Keratinocyte (primary cell): ENCODE measurements around the gene MRPS23. TPM values are rescaled to one million over a fixed set of nuclear protein-coding genes. Genes with fewer than 3 reads are reported as not detected.
A peak's percentile ranks its signal among the peaks of the same experiment; 100 is the strongest.

ENCODE experiments used
- DNase-seq: peaks from one replicate; pipeline ENCODE4 v3.0.0-alpha.2; 2011; ENCODE audit warnings: low read depth, missing footprints, low spot score
- FAIRE-seq: peaks from 2 replicates; lab custom pipeline; 2011; peaks lifted over from hg19 to GRCh38; lab: Jason Lieb, UNC
- H2AFZ ChIP-seq: 2 replicates; pipeline ENCODE4 v1.6.0; 2012; ENCODE audit warnings: low read length, control low read depth, inconsistent platforms; ENCODE audit not compliant: control insufficient read depth
- H3K27ac ChIP-seq: 2 replicates; pipeline ENCODE4 v1.5.1; 2011; ENCODE audit warnings: low read length; ENCODE audit not compliant: control insufficient read depth, insufficient read depth
- H3K27me3 ChIP-seq: 3 replicates; pipeline ENCODE4 v1.6.0; 2011; ENCODE audit warnings: low read length; ENCODE audit not compliant: control insufficient read depth, insufficient read depth; ENCODE audit errors: extremely low read depth
- H3K36me3 ChIP-seq, 2 experiments: 2 replicates in 1 of 2; 3 replicates in 1 of 2; pipeline ENCODE4 v1.5.1; 2011; ENCODE audit warnings: low read length in 2 of 2, mild to moderate bottlenecking in 1 of 2; ENCODE audit not compliant: control insufficient read depth in 2 of 2, insufficient read depth in 2 of 2; ENCODE audit errors: extremely low read depth in 1 of 2
- H3K4me1 ChIP-seq: 3 replicates; pipeline ENCODE4 v1.5.1; 2011; ENCODE audit warnings: low read length; ENCODE audit not compliant: control insufficient read depth, insufficient read depth; ENCODE audit errors: extremely low read depth
- H3K4me2 ChIP-seq: 3 replicates; pipeline ENCODE4 v1.6.0; 2011; ENCODE audit warnings: low read depth, low read length; ENCODE audit not compliant: control insufficient read depth, insufficient read depth; ENCODE audit errors: extremely low read depth
- H3K4me3 ChIP-seq, 3 experiments: fragments of 200-600 bp in 1 of 3; sonication (generic) in 1 of 3; 2 replicates in 2 of 3; 3 replicates in 1 of 3; pipeline ENCODE4 v1.5.1; 2011 to 2016; ENCODE audit warnings: low read length in 3 of 3, mild to moderate bottlenecking in 3 of 3, control low read depth in 2 of 3, inconsistent platforms in 1 of 3, low read depth in 1 of 3, mixed read lengths in 1 of 3, mixed run types in 1 of 3, moderate library complexity in 1 of 3; ENCODE audit not compliant: control insufficient read depth in 2 of 3, insufficient read depth in 2 of 3; ENCODE audit errors: extremely low read depth in 1 of 3
- H3K79me2 ChIP-seq: 2 replicates; pipeline ENCODE4 v1.6.0; 2012; ENCODE audit warnings: low read length; ENCODE audit not compliant: control insufficient read depth, insufficient read depth
- H3K9ac ChIP-seq: 3 replicates; pipeline ENCODE4 v1.6.0; 2011; ENCODE audit warnings: low read length; ENCODE audit not compliant: control insufficient read depth, insufficient read depth; ENCODE audit errors: extremely low read depth
- H3K9me1 ChIP-seq: 3 replicates; pipeline ENCODE4 v1.6.0; 2011; ENCODE audit warnings: low read length; ENCODE audit not compliant: control insufficient read depth, insufficient read depth; ENCODE audit errors: extremely low read depth
- H3K9me3 ChIP-seq: 2 replicates; pipeline ENCODE4 v1.5.1; 2012; ENCODE audit warnings: low read depth, low read length; ENCODE audit not compliant: control insufficient read depth
- H4K20me1 ChIP-seq: 3 replicates; pipeline ENCODE4 v1.6.0; 2011; ENCODE audit warnings: low read length; ENCODE audit not compliant: control insufficient read depth, insufficient read depth; ENCODE audit errors: extremely low read depth
- EZH2 ChIP-seq: IDR thresholded peaks from one replicate; pipeline ENCODE4 v1.6.1; 2012; ENCODE audit warnings: inconsistent platforms, mild to moderate bottlenecking, low read length, moderate library complexity
- dilution Hi-C: fragments of 300-500 bp; cut with MboI; formaldehyde crosslinking; loops from one replicate; pipeline ENCODE4 v1.7.0; 2020; ENCODE audit warnings: low sequenced_read_pairs; ENCODE audit not compliant: extremely low pct_ligation_motif_present
- polyA plus RNA-seq, 5 experiments: library from polyadenylated mRNA; depleted of rRNA in 3 of 5; stranded (reverse) in 3 of 5; stranded (forward) in 1 of 5; unstranded in 1 of 5; fragments of >200 nt; gene quantifications; 1 replicate in 1 of 5; 2 replicates in 3 of 5; 3 replicates in 1 of 5; pipeline versions ENCODE4 v1.2.1 to v1.2.3, GENCODE V29; 2011 to 2012; ENCODE audit warnings: missing spikeins in 2 of 5, low read depth in 1 of 5, low replicate concordance in 1 of 5
- TF ChIP-seq, protein P1 (sequence below), 3 experiments: IDR thresholded peaks in 1 of 3; conservative IDR thresholded peaks in 1 of 3; optimal IDR thresholded peaks in 1 of 3; 2 replicates in 2 of 3; 3 replicates in 1 of 3; pipeline versions ENCODE3 to v1.5.1; 2011; ENCODE audit warnings: low read length in 3 of 3, mild to moderate bottlenecking in 3 of 3, moderate library complexity in 2 of 3, control low read depth in 1 of 3, inconsistent platforms in 1 of 3; ENCODE audit not compliant: insufficient read depth in 2 of 3; ENCODE audit errors: extremely low read depth in 1 of 3

MRPS23 gene
- polyA plus RNA-seq, 1 donor (not counting 4 experiments of a cell fraction or from before 2014, with no cell fraction given) = 57.3 TPM

DNA sequence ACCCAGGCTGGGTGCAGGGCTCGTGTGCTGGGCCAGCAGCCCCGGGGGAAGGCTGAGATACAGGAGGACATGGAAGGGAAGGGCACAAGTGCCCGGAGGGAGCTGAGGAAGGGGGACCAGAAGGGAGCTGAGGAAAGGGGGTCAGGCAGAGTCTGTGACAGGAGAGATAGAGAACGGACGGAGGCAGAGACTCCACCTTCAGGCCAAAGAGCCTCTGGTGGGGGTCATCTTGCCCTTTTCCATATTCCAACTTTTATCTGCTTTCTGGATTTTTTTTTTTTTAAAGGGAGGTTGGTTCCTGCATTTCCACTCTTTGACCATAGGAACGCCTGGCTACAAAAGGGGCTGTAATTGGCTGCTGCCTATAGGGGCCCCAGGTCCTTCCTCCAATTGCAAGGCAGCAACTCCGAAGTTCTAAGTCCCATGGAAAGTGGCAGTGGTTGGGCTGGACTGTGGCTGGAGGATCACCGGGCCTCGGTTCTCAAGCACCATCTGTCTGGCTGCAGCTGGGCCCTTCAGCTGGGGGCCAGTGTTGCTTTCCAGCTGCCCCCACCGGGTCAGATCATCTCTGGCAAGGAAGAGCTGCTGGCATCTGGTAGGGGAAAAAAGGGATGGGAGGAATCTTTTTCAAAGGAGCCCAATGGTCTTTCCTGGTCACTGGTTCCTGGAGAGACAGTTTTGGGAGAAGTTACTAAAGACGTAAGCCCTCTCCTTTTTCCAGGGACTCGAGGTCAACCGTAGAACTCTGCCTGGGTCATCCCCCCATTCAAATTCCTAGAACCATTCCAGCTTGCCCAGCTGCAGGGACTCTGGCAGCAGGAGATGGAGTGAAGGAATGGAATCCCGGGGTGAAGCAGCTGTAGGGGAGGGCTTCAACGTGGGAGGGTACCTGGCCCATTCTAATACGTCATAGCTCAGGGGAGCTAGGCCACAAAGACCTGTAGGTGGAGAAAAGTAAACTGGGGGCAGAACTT lies 13.1 kb upstream of the MRPS23 start:
- no peak overlapping the region for H3K4me3 ChIP-seq
- no peaks in the 10 kb centered on the region for H3K27me3 ChIP-seq
- no peaks in the 10 kb centered on the region for H4K20me1 ChIP-seq
- H3K4me1 ChIP-seq = peaks cover 28% of the 10 kb centered on the region
- H3K27ac ChIP-seq = no peak overlapping the region
- DNase-seq = no peak
- H3K9me3 ChIP-seq = no peaks in the 10 kb centered on the region
- H3K9me1 ChIP-seq = peaks cover 2% of the 10 kb centered on the region
- H3K4me2 ChIP-seq = no peak overlapping the region
- H3K9ac ChIP-seq = no peak overlapping the region
- H3K36me3 ChIP-seq = peaks cover 3 to 7% of the 10 kb centered on the region in 2 experiments
- TF ChIP-seq EZH2 = no peak
- TF ChIP-seq, protein P1, sequence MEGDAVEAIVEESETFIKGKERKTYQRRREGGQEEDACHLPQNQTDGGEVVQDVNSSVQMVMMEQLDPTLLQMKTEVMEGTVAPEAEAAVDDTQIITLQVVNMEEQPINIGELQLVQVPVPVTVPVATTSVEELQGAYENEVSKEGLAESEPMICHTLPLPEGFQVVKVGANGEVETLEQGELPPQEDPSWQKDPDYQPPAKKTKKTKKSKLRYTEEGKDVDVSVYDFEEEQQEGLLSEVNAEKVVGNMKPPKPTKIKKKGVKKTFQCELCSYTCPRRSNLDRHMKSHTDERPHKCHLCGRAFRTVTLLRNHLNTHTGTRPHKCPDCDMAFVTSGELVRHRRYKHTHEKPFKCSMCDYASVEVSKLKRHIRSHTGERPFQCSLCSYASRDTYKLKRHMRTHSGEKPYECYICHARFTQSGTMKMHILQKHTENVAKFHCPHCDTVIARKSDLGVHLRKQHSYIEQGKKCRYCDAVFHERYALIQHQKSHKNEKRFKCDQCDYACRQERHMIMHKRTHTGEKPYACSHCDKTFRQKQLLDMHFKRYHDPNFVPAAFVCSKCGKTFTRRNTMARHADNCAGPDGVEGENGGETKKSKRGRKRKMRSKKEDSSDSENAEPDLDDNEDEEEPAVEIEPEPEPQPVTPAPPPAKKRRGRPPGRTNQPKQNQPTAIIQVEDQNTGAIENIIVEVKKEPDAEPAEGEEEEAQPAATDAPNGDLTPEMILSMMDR (optimal IDR thresholded peaks at IDR 0.05 in 1 of 3, IDR thresholded peaks at IDR 0.05 in 1 of 3, conservative IDR thresholded peaks at IDR 0.05 in 1 of 3; ENCODE audit: extremely low read depth in 1 of 3, insufficient read depth in 2 of 3, low read length in 3 of 3) = no peak
- no peak for FAIRE-seq
- H2AFZ ChIP-seq = no peak overlapping the region
- H3K79me2 ChIP-seq = no peaks in the 10 kb centered on the region
- dilution Hi-C loops = no loop called here

GRCh38 chr17:57861790-57862693 lies 12.2 kb upstream of the MRPS23 start:
- Histone ChIP-seq H3K36me3 (peaks cover 3 to 7% of the 10 kb centered on the region in 2 experiments), H3K9me3 (no peaks in the 10 kb centered on the region), H2AFZ (peak overlapping the region; percentile 15), H3K9ac (peak overlapping the region; percentile 33), H3K27me3 (no peaks in the 10 kb centered on the region), H3K79me2 (no peaks in the 10 kb centered on the region), H3K27ac (no peak overlapping the region), H4K20me1 (no peaks in the 10 kb centered on the region), H3K9me1 (peaks cover 2% of the 10 kb centered on the region), H3K4me3 (peak overlapping the region in 1 of 3 experiments; percentile 51), H3K4me2 (peak overlapping the region; percentile 80), H3K4me1 (peaks cover 18% of the 10 kb centered on the region)
- DNase-seq = no peak
- TF ChIP-seq, protein P1 (optimal IDR thresholded peaks at IDR 0.05 in 1 of 3, IDR thresholded peaks at IDR 0.05 in 1 of 3, conservative IDR thresholded peaks at IDR 0.05 in 1 of 3; ENCODE audit: extremely low read depth in 1 of 3, insufficient read depth in 2 of 3, low read length in 3 of 3) = no peak
- no peak for TF ChIP-seq EZH2
- no peak for FAIRE-seq
- dilution Hi-C loops = no loop called here
